HEK293T (cell line): ENCODE results near the gene SLC36A3.

Source experiments
- BHLHE40 ChIP-seq: fragments of 450-650 bp; IDR thresholded peaks from 2 replicates; pipeline ENCODE4 v1.6.1; 2016; ENCODE audit warnings: mild to moderate bottlenecking, moderate library complexity, borderline replicate concordance
- FOXA1 ChIP-seq: fragments of 450-650 bp; IDR thresholded peaks from 2 replicates; pipeline ENCODE4 v1.6.1; 2016; ENCODE audit warnings: mild to moderate bottlenecking
- FOXM1 ChIP-seq: fragments of 450-650 bp; IDR thresholded peaks from 2 replicates; pipeline ENCODE4 v1.6.1; 2017; ENCODE audit warnings: mild to moderate bottlenecking, borderline replicate concordance
- NFRKB ChIP-seq: fragments of 450-650 bp; IDR thresholded peaks from 2 replicates; pipeline ENCODE4 v1.6.1; 2016; ENCODE audit warnings: mild to moderate bottlenecking, moderate library complexity
- PKNOX1 ChIP-seq: fragments of 450-650 bp; IDR thresholded peaks from 2 replicates; pipeline ENCODE4 v1.6.1; 2016
- SP1 ChIP-seq: fragments of 450-650 bp; IDR thresholded peaks from 2 replicates; pipeline ENCODE4 v1.6.1; 2017

GRCh38 chr5:151296478-151296830, 7.1 kb downstream of the SLC36A3 start:
- TF ChIP-seq FOXA1 (no peak), NFRKB (no peak), BHLHE40 (no peak), PKNOX1 (no peak), FOXM1 (no peak), SP1 (no peak)
